ENCODE measurements around the gene ASIC2. TPM values are rescaled to one million over a fixed set of nuclear protein-coding genes. Genes with fewer than 3 reads are reported as not detected.

The ASIC2 gene
- total RNA-seq, 1 experiment from 2014 or later = 4.1 TPM

GRCh38 chr17:33152783-33153182 is 140.3 kb downstream of the ASIC2 start:
- H3K9me3 ChIP-seq (ENCODE audit: control insufficient read depth, insufficient read depth, low read depth, low read length) = no peaks in the 10 kb centered on the region
- DNase-seq (ENCODE audit: low read depth, low spot score) = no peak
- TF ChIP-seq TCF7L2 (IDR thresholded peaks at IDR 0.05; ENCODE audit: low read depth, low read length) (no peak), POLR2AphosphoS5 (IDR thresholded peaks at IDR 0.05; ENCODE audit: low read depth, low read length) (no peak), SIN3A (IDR thresholded peaks at IDR 0.05; ENCODE audit: borderline replicate concordance, insufficient read depth, low read depth, low read length) (no peak), REST (IDR thresholded peaks at IDR 0.05; ENCODE audit: insufficient read depth in 1 of 2, low read depth in 2 of 2, low read length in 1 of 2) (no peak), CTCF (IDR thresholded peaks at IDR 0.05) (no peak)
- H3K27me3 ChIP-seq (ENCODE audit: control insufficient read depth, insufficient read depth, low read length) = no peaks in the 10 kb centered on the region
- POLR2A ChIA-PET = no interaction called here
- CTCF ChIA-PET = no interaction called here
- no peak overlapping the region for H3K27ac ChIP-seq (ENCODE audit: low read length)
- no peaks in the 10 kb centered on the region for H3K36me3 ChIP-seq (ENCODE audit: control insufficient read depth, insufficient read depth, low read length)
- no peaks in the 10 kb centered on the region for H3K4me1 ChIP-seq (ENCODE audit: control insufficient read depth, insufficient read depth, low read length)
- in situ Hi-C loops (cut with HindIII; ENCODE audit: low pct_unique_long_range_greater_than_20kb, low sequenced_read_pairs) (no loop called here), intact Hi-C loops (cut with micrococcal nuclease; ENCODE audit: unreplicated experiment) (no loop called here)
- no TSS peak for BruUV-seq (replicated peaks)
- no peak overlapping the region for H3K4me3 ChIP-seq (ENCODE audit: low read depth in 2 of 2, low read length in 2 of 2)
- ATAC-seq = no peak

GRCh38 chr17:33151565-33151964 is 141.5 kb downstream of the ASIC2 start:
- Histone ChIP-seq H3K27ac (ENCODE audit: low read length) (no peak overlapping the region), H3K4me1 (ENCODE audit: control insufficient read depth, insufficient read depth, low read length) (no peaks in the 10 kb centered on the region), H3K36me3 (ENCODE audit: control insufficient read depth, insufficient read depth, low read length) (no peaks in the 10 kb centered on the region), H3K27me3 (ENCODE audit: control insufficient read depth, insufficient read depth, low read length) (no peaks in the 10 kb centered on the region), H3K4me3 (ENCODE audit: low read depth in 2 of 2, low read length in 2 of 2) (no peak overlapping the region), H3K9me3 (ENCODE audit: control insufficient read depth, insufficient read depth, low read depth, low read length) (no peaks in the 10 kb centered on the region)
- no TSS peak for BruUV-seq (replicated peaks)
- ATAC-seq = no peak
- ChIA-PET CTCF (no interaction called here), POLR2A (no interaction called here)
- TF ChIP-seq REST (IDR thresholded peaks at IDR 0.05; ENCODE audit: insufficient read depth in 1 of 2, low read depth in 2 of 2, low read length in 1 of 2) (no peak), CTCF (IDR thresholded peaks at IDR 0.05) (no peak), POLR2AphosphoS5 (IDR thresholded peaks at IDR 0.05; ENCODE audit: low read depth, low read length) (no peak), TCF7L2 (IDR thresholded peaks at IDR 0.05; ENCODE audit: low read depth, low read length) (no peak), SIN3A (IDR thresholded peaks at IDR 0.05; ENCODE audit: borderline replicate concordance, insufficient read depth, low read depth, low read length) (no peak)
- intact Hi-C loops (cut with micrococcal nuclease; ENCODE audit: unreplicated experiment) (no loop called here), in situ Hi-C loops (cut with HindIII; ENCODE audit: low pct_unique_long_range_greater_than_20kb, low sequenced_read_pairs) (no loop called here)
- DNase-seq (ENCODE audit: low read depth, low spot score) = no peak

All from Panc1 (cell line).